ACC112 (cell line): ENCODE results near the gene TAF9B.
"Not testable (repeated sequence)": the region's sequence is repeated elsewhere in the genome, so short reads cannot be mapped to it uniquely, and the experiment has no call there.

ENCODE experiments used
- H2AFZ ChIP-seq: fragments of 200-600 bp; sonication (generic); one replicate; pipeline ENCODE4 v1.6.0; 2017; ENCODE audit warnings: antibody characterized with exemption, low read length; ENCODE audit not compliant: unreplicated experiment
- H3K27ac ChIP-seq: fragments of 200-600 bp; sonication (generic); 2 replicates; pipeline ENCODE4 v1.5.1; 2014; ENCODE audit warnings: low read depth, mild to moderate bottlenecking, antibody characterized with exemption, low read length, moderate library complexity
- H3K27me3 ChIP-seq: fragments of 200-600 bp; sonication (generic); 2 replicates; pipeline ENCODE4 v1.6.1; 2014; ENCODE audit warnings: mild to moderate bottlenecking, antibody characterized with exemption, low read length, moderate library complexity, mixed read lengths; ENCODE audit not compliant: insufficient read depth
- H3K36me3 ChIP-seq: fragments of 200-600 bp; sonication (generic); 2 replicates; pipeline ENCODE4 v1.6.1; 2016; ENCODE audit warnings: mild to moderate bottlenecking, antibody characterized with exemption, low read length, moderate library complexity, mixed read lengths; ENCODE audit not compliant: insufficient read depth
- H3K4me1 ChIP-seq: fragments of 200-600 bp; sonication (generic); one replicate; pipeline ENCODE4 v1.6.1; 2016; ENCODE audit warnings: low read length, mixed read lengths; ENCODE audit not compliant: insufficient read depth, unreplicated experiment, control insufficient read depth
- H3K4me3 ChIP-seq: fragments of 200-600 bp; sonication (generic); 2 replicates; pipeline ENCODE4 v1.5.1; 2014; ENCODE audit warnings: mild to moderate bottlenecking, low read depth, low read length
- H3K79me2 ChIP-seq: fragments of 200-600 bp; sonication (generic); one replicate; pipeline ENCODE4 v1.6.0; 2016; ENCODE audit warnings: low read length; ENCODE audit not compliant: control insufficient read depth, unreplicated experiment, insufficient read depth

The TAF9B gene

GRCh38 chrX:78098108-78098507 is 41.3 kb downstream of the TAF9B start:
- no peaks in the 10 kb centered on the region for H3K79me2 ChIP-seq
- H2AFZ ChIP-seq, result no peak overlapping the region
- H3K36me3 ChIP-seq, result no peaks in the 10 kb centered on the region
- no peaks in the 10 kb centered on the region for H3K27me3 ChIP-seq
- H3K4me1 ChIP-seq, result peaks cover 2% of the 10 kb centered on the region
- H3K27ac ChIP-seq, result no peak overlapping the region
- no peak overlapping the region for H3K4me3 ChIP-seq

DNA sequence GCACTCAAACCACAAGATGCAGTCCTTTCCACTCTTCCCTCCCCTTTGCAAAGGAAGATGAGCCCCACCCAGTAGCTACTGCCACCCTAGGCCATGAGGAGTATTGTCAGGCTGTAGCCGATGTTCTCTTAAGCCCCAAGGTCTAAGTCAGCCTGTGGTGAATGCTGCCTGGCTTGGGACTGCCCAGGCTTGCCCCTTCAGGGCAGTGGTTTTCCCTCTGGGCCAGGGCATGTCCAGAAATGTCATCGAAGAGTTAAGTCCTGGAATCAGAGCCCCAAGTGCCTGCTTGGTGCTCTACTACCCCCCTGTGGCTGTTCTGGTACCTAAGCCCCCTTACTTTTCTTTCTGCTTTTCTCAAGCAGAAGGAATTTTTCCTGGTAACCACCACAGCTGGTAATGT is 47.2 kb downstream of the TAF9B start:
- Histone ChIP-seq H2AFZ (no peak overlapping the region), H3K79me2 (no peaks in the 10 kb centered on the region), H3K27ac (no peak overlapping the region), H3K4me1 (no peaks in the 10 kb centered on the region), H3K4me3 (no peak overlapping the region), H3K27me3 (no peaks in the 10 kb centered on the region), H3K36me3 (no peaks in the 10 kb centered on the region)

DNA sequence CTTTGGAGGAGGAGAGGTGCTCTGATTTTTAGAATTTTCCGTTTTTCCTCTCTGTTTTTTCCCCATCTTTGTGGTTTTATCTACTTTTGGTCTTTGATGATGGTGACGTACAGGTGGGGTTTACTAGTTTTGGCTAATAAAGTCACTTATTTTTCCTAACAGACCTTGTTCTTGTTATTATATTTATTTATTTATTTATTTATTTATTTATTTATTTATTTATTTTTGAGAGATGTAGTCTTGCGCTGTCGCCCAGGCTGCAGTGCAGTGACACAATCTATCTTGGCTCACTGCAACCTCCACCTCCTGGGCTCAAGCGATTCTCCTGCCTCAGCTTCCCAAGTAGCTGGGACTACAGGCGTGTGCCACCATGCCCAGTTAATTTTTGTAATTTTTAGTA is 58.0 kb downstream of the TAF9B start:
- not testable (repeated sequence) for H3K27me3 ChIP-seq, H3K79me2 ChIP-seq, H2AFZ ChIP-seq, H3K4me3 ChIP-seq, H3K36me3 ChIP-seq, H3K4me1 ChIP-seq, H3K27ac ChIP-seq
